GM19099 (cell line): ENCODE measurements around the gene EYS.

Experiments used
- POLR2A ChIP-seq: IDR thresholded peaks from 3 replicates; pipeline ENCODE4 v1.6.1; 2011; ENCODE audit warnings: low read depth; ENCODE audit not compliant: insufficient read length; ENCODE audit errors: extremely low read depth

Gene EYS

DNA sequence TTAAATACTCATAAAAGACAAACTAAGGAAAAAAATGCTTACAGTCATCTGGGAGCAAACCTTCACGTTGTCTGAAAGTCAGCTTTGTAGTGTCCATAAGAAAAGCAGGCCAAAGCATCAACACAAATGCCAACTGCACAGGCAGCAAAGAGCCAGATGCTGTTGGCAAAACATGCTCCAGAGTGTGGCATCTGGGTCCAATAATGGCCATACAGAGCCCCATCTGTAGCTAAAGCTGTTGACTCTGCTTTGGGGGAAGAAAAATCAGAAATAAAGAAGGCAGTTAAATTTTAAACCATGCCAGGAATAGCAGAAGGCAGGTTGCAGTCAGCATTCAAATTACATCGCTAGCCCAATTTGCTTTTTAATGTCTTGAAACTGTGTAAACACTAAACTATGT is 776.3 kb downstream of the EYS start:
- TF ChIP-seq POLR2A: no peak

DNA sequence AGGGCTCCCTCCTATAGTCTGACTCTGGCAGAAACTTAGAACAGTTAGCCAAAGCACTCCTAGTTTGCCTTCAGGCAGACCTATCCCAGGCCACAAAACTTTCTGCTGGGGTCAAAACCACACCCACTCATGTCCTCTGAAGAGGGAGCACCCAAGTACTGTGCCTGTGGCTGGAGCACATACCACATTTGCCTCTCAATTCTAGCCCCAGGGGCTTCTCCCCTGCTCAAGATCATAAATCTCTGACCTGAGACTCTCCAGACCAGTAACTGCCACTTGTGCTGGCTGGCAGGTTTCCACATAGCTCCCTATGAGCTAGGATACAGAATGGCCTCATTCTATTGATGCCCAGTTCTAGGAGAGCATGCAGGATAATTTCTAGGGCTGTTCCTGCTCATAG is 781.0 kb downstream of the EYS start:
- TF ChIP-seq POLR2A: no peak

- TF ChIP-seq POLR2A: no peak
These were observed 786.8 kb downstream of the EYS start for GRCh38 chr6:64920257-64920656.

GRCh38 chr6:64914124-64914523 is 792.9 kb downstream of the EYS start:
- no peak for TF ChIP-seq POLR2A

- no peak for TF ChIP-seq POLR2A
These were observed 794.1 kb downstream of the EYS start for GRCh38 chr6:64912966-64913365.

DNA sequence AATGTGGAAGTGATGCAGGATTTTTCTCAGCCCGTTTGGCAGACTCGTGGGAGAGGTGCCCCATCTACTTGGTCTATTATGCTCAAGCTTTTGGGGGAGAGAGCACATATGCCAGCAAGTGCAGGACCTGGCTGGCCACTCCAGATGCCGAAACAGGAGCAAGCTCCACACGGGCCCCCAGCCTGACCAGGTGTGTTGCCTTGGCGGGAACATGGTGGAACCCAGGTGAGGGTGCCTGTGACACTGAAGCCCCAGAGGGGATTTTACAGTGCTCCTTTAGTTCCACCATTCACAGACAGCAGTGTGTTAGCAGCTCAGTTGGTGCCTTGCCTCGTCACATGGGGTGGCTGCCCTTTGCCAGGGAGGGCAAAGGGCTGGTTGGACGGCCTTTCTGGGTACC is 798.9 kb downstream of the EYS start:
- no peak for TF ChIP-seq POLR2A

GRCh38 chr6:64904616-64905015 is 802.4 kb downstream of the EYS start:
- no peak for TF ChIP-seq POLR2A

DNA sequence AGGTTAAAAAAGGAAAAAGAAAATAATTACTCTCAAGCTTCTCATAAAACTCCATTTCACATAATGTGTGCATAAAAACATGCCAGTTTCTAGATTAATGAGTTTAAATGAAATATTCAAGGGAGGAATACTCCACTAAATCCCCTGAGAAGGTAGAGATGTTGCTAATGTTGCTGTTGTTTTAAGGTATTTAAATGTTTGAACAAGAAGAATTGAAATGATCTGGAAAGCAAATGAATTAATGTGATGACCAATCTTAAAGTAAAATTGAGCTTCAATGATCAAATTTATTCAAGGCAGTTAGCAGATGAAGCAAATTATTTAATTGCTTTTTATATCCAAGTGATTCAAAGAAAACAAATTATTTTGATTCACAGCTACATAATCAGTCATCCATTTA is 804.4 kb downstream of the EYS start:
- no peak for TF ChIP-seq POLR2A

GRCh38 chr6:64896939-64897338 is 810.1 kb downstream of the EYS start:
- TF ChIP-seq POLR2A: no peak

- TF ChIP-seq POLR2A: no peak
These were observed 811.1 kb downstream of the EYS start for GRCh38 chr6:64895945-64896344.

DNA sequence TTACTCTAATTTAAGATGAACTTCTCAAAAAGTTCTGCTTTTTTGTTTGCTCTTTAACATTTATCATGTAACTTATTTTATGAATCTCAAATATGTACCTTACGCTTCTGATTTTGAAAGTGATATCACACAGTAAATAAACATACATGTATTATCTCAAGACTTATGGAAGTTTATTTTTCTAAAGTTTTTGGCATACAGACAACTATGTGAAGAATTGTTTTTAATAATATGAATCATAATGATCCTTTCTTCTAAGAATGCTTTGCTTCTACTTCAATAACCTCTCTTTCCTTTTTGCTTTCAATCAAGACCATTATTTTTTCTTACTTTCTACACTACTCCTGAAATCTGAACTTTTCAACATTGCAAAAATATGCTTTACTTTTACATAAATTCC is 816.4 kb downstream of the EYS start:
- TF ChIP-seq POLR2A: no peak

DNA sequence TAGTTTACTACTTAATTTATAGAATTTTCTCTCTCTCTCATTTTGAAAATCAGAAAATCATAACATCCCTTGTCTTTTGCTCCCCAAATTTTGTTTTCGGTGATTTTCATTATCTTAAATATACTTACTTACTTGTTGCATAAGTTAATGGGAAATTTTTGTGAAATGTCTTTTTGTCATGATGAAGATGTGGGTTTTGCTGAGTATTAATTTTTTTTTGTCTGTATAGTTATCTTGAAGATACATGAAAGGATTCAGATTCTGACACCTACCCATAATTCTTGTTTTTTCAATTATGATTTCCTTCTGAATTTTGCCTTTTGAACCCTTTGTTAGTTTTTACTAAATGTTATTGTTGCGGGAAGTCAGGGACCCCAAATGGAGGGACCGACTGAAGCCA is 817.9 kb downstream of the EYS start:
- TF ChIP-seq POLR2A: no peak

DNA sequence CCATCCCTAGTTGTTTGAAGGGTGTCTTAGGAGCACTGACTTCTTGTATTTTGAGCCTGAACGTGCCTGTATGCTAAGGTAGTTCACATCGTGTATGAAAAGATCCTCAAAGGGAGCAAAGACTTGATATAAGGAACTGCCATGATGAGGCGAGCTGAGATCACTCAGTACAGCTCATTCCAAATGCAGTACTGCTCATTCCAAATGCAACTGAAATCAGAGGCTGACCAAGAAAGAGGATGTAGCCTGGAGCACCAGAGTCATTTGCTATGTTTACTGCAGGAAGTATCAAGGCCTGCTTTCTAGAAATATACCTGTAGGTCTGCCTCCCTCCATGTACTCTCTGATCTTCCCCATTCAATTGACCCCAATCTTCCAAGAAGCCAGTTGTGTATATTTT is 832.2 kb downstream of the EYS start:
- no peak for TF ChIP-seq POLR2A

DNA sequence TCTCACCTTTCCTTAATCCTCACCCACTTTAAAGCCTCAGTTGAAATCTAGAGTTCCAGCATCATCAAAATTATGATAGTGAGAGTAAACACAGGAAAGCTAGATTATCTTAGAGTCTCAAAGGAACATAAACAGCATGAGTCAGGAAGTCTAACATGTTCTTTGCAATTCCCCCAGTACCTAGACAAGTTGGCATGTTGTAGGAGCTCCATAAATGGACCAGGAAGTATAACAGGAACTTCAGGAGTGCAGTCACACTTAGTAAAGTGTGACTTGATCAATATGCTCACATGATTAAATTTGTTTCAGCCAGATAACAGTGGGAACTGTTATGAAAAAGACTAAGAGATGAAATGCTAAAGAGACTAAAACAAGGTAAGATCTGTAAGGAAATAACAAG is 834.4 kb downstream of the EYS start:
- no peak for TF ChIP-seq POLR2A

GRCh38 chr6:64861039-64861651 is 845.9 kb downstream of the EYS start:
- no peak for TF ChIP-seq POLR2A

- no peak for TF ChIP-seq POLR2A
These were observed 846.8 kb downstream of the EYS start for GRCh38 chr6:64860203-64860602.

- no peak for TF ChIP-seq POLR2A
These were observed 856.9 kb downstream of the EYS start for GRCh38 chr6:64850121-64850520.
